Mesodermal cell (in vitro differentiated cells): ENCODE measurements around the gene CPN1.

ENCODE experiments used
- H3K27ac ChIP-seq: 2 replicates; pipeline ENCODE4 v1.7.0; 2013; ENCODE audit warnings: mild to moderate bottlenecking, low read depth, low read length, moderate library complexity; ENCODE audit not compliant: severe bottlenecking
- H3K36me3 ChIP-seq: 2 replicates; pipeline ENCODE4 v1.7.1; 2013; ENCODE audit warnings: mild to moderate bottlenecking, low read length, moderate library complexity; ENCODE audit not compliant: control insufficient read depth, insufficient read depth
- H3K4me1 ChIP-seq: one replicate; pipeline ENCODE4 v1.7.1; 2013; ENCODE audit warnings: mild to moderate bottlenecking, low read length; ENCODE audit not compliant: insufficient read depth, control insufficient read depth, poor library complexity, severe bottlenecking
- H3K4me3 ChIP-seq: 2 replicates; pipeline ENCODE4 v1.7.0; 2013; ENCODE audit warnings: low read length, control low read depth, mild to moderate bottlenecking; ENCODE audit not compliant: insufficient read depth, poor library complexity, severe bottlenecking; ENCODE audit errors: extremely low read depth
- H3K9me3 ChIP-seq: 2 replicates; pipeline ENCODE4 v1.7.1; 2013; ENCODE audit warnings: mild to moderate bottlenecking, low read length, moderate library complexity; ENCODE audit not compliant: control insufficient read depth
- WGBS, 2 experiments: methylation state at CpG; one replicate each; pipeline ENCODE4 v1.1.5; 2013; ENCODE audit warnings: missing lambda C conversion rate in 2 of 2; ENCODE audit not compliant: insufficient coverage in 2 of 2; 5-methylcytosine and 5-hydroxymethylcytosine counted together

CPN1 gene

DNA sequence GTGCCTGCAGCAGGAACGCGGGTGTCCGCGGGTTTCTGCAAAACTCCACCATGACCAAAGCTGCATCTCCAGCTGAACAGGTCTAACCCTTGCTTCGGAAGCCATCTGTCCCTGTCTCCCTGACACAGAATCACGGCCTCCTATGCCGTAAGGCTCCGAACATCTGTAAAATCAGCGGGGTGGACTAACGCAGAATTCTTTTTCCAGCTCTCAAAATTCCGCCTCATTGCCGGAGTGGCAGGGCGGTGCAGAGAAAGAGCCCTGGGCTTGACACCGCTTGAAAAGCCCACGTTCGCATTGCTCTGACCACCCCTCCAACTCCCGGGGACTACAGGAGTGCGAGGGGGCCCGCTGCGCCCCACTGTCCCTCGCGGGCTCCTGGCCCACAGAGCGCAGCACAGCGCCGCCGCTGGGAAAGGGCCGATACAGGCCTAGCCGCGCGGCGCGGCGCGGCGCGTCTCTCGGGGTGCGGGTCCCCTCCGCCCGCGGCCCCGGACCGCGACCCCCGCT, 72.3 kb downstream of the CPN1 start:
- H3K36me3 ChIP-seq: no peaks in the 10 kb centered on the region
- 0 to 1% methylated on average over 29 of the region's 45 CpGs for WGBS, 2 experiments
- peaks cover 12% of the 10 kb centered on the region for H3K4me1 ChIP-seq
- no peaks in the 10 kb centered on the region for H3K9me3 ChIP-seq
- no peak overlapping the region for H3K27ac ChIP-seq
- H3K4me3 ChIP-seq: peak overlapping the region; percentile 69

DNA sequence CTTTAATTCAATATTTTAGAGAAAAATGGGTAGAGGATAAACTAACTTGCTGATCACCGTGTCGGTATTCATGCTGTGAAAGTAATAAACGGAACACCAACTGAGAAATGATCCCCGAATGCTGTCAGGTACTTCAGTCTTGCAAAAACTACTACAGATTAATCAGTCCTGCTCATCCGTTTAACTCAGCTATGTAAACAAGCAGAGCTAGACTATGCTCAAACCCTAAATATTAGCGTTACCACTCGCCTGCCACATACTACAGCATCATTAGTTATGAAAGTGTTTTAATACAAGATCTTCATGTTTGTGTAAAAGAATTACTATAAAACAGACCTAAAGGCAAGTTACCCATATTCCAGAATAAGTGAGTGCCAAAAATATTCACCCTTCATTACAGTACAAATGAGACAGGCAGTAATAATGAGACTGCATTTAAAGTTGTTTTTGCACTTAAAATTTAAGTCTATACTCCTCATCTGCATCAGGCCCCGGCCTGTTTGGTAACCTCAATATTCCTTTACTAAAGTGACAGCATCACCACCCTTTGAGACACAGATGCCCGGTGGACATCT, 72.9 kb downstream of the CPN1 start:
- H3K9me3 ChIP-seq: no peaks in the 10 kb centered on the region
- peak overlapping the region; percentile 69 for H3K4me3 ChIP-seq
- peaks cover 1% of the 10 kb centered on the region for H3K36me3 ChIP-seq
- whole genome bisulfite sequencing, 2 experiments: 6 to 14% methylated on average over 6 to 7 of the region's 9 CpGs
- H3K27ac ChIP-seq: no peak overlapping the region
- peaks cover 12% of the 10 kb centered on the region for H3K4me1 ChIP-seq

DNA sequence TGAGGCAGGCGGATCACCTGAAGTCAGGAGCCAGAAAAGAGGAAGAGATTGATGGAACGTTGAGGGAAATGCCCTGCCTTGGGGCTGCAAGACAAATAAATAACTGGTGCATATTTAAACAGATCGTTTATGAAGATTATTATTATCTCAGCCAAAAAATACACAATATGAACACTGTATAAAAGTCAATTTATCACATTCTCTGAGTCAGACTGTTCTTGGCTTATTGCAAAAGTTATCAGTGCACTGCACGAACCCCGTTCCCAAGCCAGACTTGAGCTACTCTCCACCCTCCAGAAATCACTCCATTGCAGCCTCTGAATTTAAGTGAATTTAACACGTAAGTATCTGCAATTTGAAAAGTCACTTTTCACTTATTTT, 73.5 kb downstream of the CPN1 start:
- 63 to 86% methylated on average over 3 of the region's 6 CpGs for WGBS, 2 experiments
- Histone ChIP-seq H3K9me3 (peaks cover 1% of the 10 kb centered on the region), H3K4me3 (peak overlapping the region; percentile 69), H3K27ac (no peak overlapping the region), H3K4me1 (peaks cover 16% of the 10 kb centered on the region), H3K36me3 (peaks cover 8% of the 10 kb centered on the region)

DNA sequence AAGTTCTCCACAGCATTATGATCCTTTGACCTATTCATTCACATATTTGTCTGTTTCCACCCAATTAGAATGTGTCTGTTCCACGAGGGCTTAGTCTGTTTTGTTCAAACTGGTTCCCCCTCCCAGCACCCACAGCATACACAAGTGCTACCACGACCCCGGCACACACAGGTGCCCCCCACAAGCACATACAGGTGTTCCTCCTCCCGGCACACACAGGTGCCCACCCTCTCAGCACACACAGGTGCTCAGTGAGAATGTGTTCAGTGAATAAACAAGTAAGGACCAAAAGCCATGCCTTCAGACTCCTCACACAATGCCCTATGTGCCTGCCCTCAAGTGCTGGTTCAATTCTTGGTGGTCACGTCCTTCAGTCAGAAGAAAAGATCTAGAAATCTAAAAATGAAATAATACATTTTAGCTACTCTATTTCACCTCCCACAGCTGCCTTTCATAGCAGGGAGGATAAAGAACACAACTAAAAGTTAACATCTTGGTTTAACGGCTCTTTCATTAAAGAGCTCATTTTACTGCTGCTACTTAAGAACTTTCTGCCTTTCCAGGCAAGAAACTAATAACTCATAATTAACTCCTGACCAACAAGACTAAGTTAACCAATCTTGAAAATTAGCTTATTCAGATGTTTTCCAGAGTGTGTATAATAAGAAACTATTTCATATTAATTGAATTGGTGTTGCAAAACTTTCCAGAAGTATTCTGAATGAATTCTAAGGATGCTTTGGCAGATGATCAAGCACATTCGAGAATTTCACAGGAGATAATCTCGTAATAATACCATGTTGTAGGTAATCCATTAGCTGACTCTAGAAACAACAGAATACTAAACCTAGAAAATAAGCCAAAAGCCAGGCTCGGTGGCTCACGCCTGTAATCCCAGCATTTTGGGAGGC, 74.2 kb downstream of the CPN1 start:
- H3K4me3 ChIP-seq: peak overlapping the region; percentile 69
- 88% methylated on average over 7 of the region's 10 CpGs for WGBS, 2 experiments
- H3K4me1 ChIP-seq: peaks cover 22% of the 10 kb centered on the region
- H3K9me3 ChIP-seq: peaks cover 5% of the 10 kb centered on the region
- peak overlapping the region; percentile 52 for H3K27ac ChIP-seq
- H3K36me3 ChIP-seq: peaks cover 14% of the 10 kb centered on the region

DNA sequence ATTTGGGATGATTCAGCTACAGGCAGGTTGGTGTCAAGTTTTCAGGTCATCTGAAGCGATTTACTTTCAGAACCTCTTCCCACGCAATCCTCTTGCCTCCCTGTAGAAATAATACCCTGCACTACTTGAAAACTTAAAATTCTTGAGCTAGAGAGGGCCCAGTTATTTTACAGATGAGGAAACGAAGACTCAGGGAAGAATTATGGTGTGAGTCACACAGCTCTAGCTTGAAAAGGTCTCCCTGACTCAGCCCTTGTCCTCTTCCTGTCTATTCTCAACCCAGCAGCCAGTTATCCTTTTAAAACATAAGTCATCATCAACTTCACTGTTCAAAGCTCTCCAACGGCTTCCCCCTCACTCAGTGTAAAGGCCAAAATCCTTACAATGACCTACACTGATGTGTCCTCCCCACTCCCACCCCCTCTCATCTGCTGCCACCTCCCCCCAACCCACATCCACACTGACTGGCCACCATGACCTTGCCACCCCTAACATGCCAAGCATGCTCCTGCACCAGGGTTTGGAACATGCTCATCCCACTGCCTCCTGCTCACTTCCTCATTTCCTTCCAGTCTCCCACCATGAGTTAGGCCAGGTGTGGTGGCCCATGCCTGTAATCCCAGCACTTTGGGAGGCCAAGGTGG, 75.3 kb downstream of the CPN1 start:
- peak overlapping the region; percentile 69 for H3K4me3 ChIP-seq
- 20 to 23% methylated on average over 1 to 3 of the region's 4 CpGs for WGBS, 2 experiments
- H3K27ac ChIP-seq: peak overlapping the region; percentile 92

DNA sequence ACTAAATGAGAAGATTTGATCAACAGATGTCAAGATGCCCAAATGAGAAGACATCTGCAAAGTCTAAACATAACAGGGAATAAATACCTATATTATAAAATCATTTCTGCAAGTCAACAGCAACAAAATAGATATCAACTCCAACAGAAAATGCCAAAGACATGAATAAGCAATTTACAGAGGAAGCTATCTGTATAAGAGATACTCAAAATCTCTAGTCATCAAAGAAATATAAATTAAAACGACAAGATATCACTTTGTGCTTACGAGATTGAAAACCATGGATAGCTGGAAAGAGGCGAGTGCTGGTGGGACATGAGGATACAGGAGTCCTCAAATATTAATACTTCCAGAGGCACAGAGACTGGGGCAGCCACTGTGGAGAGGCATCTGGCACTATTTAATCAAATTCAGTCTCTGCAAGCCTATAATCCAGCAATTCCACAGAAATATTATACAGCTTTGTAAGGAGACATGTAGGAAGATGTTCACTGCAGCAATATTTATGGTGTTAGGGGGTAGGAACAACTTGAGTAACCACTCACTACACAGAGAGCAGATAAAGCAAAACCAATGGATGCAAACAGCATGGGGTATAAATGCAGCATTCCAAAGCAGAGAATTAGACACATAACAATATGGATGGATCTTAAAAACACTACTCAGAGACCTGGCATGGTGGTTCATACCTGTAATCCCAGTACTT, 76.7 kb downstream of the CPN1 start:
- Histone ChIP-seq H3K9me3 (peaks cover 5% of the 10 kb centered on the region), H3K4me1 (peaks cover 34% of the 10 kb centered on the region), H3K36me3 (peaks cover 30% of the 10 kb centered on the region), H3K4me3 (peak overlapping the region; percentile 27), H3K27ac (peak overlapping the region; percentile 92)
- 100% methylated on average over 1 of the region's 3 CpGs for WGBS, 2 experiments

More for the DNA sequence above, 75.3 kb downstream of the CPN1 start:
- H3K36me3 ChIP-seq: peaks cover 19% of the 10 kb centered on the region
- H3K9me3 ChIP-seq: peaks cover 5% of the 10 kb centered on the region
- peaks cover 24% of the 10 kb centered on the region for H3K4me1 ChIP-seq

DNA sequence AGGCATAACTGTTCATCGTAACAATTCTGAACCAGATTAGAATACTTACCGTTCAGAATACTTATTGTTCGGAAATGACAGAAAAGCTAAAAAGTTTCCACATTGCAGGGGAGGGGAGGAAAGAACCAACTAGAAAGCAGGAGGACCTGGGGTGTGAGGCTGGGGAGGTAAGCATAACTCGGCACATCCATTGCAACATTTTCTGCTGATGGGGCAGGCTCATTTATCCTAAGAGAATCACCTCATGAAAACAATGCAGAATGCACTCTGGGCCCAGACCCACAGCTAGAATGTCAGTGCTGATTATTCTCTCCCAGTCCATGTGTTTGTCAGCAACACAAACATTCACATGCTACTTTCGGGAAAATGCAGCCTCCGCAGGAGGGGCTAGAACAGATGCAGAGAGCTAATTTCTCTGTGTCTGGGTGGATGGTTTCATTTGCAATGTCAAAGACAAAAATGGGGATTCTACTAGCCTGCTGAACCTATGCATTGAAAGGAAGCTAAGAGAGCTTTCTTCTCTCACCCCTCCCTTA, 81.5 kb downstream of the CPN1 start:
- peaks cover 58% of the 10 kb centered on the region for H3K36me3 ChIP-seq
- peak overlapping the region; percentile 39 for H3K27ac ChIP-seq
- WGBS, 2 experiments: 81 to 93% methylated on average over 2 to 4 of the region's 6 CpGs
- H3K4me1 ChIP-seq: peaks cover 51% of the 10 kb centered on the region
- no peak overlapping the region for H3K4me3 ChIP-seq
- H3K9me3 ChIP-seq: peaks cover 5% of the 10 kb centered on the region

DNA sequence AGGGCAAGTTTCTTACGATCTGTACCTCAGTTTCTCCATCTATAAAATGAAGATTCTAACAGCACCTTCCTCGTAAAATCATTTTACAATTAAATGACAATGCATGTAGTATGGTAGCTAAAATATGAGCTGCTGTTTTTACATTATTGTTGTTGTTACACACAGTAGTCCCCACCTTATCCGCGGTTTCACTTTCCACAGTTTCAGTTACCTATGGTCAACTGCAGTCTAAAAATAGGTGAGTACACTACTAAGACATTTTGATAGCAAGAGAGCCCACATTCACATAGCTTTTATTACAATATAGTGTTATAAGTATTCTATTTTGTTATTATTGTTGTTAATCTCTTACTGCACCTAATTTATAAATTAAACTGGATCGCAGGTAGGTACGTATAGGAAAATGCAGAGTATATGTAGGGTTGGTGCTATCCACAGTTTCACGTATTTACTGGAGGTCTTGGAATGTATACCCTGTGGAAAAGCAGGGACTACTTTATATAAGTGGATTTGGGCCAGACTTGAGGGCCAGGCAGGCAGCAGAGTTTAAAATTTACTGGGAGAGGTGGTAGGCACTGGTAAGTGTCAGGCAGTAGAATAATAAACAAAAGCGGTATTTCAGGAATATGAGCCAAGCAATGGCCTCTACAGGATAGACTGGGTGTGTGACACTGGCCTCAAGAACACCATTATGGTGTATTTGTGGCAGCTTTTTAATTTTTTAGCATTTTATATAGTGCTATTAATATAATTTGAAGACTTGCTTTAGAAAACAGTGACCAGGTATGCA, 82.2 kb downstream of the CPN1 start:
- Histone ChIP-seq H3K4me1 (peaks cover 53% of the 10 kb centered on the region), H3K4me3 (no peak overlapping the region), H3K9me3 (peaks cover 5% of the 10 kb centered on the region), H3K36me3 (peaks cover 65% of the 10 kb centered on the region), H3K27ac (no peak overlapping the region)
- WGBS, 2 experiments: 91 to 100% methylated on average over 2 to 4 of the region's 8 CpGs

DNA sequence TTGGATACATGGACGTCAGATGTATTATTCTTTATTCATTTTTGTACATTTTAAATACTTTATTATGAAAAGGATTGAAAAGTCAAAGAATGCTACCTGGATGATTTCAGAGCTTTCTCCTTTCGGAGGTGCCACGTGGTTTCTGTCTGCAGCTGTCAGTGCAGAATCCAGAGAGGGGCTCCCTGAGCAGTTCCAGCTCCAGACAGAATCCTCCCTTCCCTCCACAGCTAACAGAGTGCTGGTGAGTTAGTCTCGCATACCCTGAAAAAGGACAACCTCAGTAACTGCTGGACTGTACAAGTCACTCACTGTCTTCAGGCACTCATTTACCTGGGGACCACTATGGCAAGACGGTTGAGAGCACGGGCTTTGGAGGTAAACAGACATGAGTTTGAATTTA, 82.8 kb downstream of the CPN1 start:
- Histone ChIP-seq H3K27ac (peak overlapping the region; percentile 32), H3K4me3 (no peak overlapping the region), H3K36me3 (peaks cover 68% of the 10 kb centered on the region), H3K4me1 (peaks cover 57% of the 10 kb centered on the region), H3K9me3 (peaks cover 5% of the 10 kb centered on the region)
- 92 to 100% methylated on average over 2 to 3 of the region's 6 CpGs for WGBS, 2 experiments
